GM03348 (cell line): ENCODE data around the gene NR1D1.

Experiments
- DNase-seq: peaks from one replicate; pipeline ENCODE4 v3.0.0; 2012; ENCODE audit warnings: low spot score

NR1D1 gene

GRCh38 chr17:40097087-40097486 is 3.3 kb downstream of the NR1D1 start:
- DNase-seq, result no peak

GRCh38 chr17:40095944-40096791 is 4.2 kb downstream of the NR1D1 start:
- DNase-seq, result no peak

GRCh38 chr17:40095351-40095943 is 4.9 kb downstream of the NR1D1 start:
- DNase-seq, result no peak

- DNase-seq, result no peak
Observed at GRCh38 chr17:40094874-40095273, 5.5 kb downstream of the NR1D1 start.

- DNase-seq, result no peak
Observed at GRCh38 chr17:40093580-40094201, 6.7 kb downstream of the NR1D1 start.

- DNase-seq, result no peak
Observed at GRCh38 chr17:40093005-40093579, 7.3 kb downstream of the NR1D1 start.

- peak; percentile 28 for DNase-seq
Observed at GRCh38 chr17:40092581-40092980, 7.8 kb downstream of the NR1D1 start.

- no peak for DNase-seq
Observed at GRCh38 chr17:40091691-40092397, 8.5 kb downstream of the NR1D1 start.

GRCh38 chr17:40090237-40091119 is 9.9 kb downstream of the NR1D1 start:
- no peak for DNase-seq

- DNase-seq, result no peak
Observed at GRCh38 chr17:40089077-40089895, 11.1 kb downstream of the NR1D1 start.

GRCh38 chr17:40087903-40088718 is 12.3 kb downstream of the NR1D1 start:
- no peak for DNase-seq

- DNase-seq, result no peak
Observed at GRCh38 chr17:40087049-40087794, 13.2 kb downstream of the NR1D1 start.

GRCh38 chr17:40086150-40087044 is 14.0 kb downstream of the NR1D1 start:
- peak; percentile 78 for DNase-seq

GRCh38 chr17:40084477-40084876 is 15.9 kb downstream of the NR1D1 start:
- no peak for DNase-seq

GRCh38 chr17:40079545-40079944 is 20.8 kb downstream of the NR1D1 start:
- no peak for DNase-seq

GRCh38 chr17:40076591-40076990 is 23.8 kb downstream of the NR1D1 start:
- DNase-seq, result no peak

- DNase-seq, result no peak
Observed at GRCh38 chr17:40075942-40076498, 24.4 kb downstream of the NR1D1 start.
